IMR-90 (cell line): ENCODE measurements around the gene DPYD. TPM values are rescaled to one million over a fixed set of nuclear protein-coding genes. Genes with fewer than 3 reads are reported as not detected.

Experiments
- ATAC-seq: fragments of 200-7000 bp; cut with Tn5 transposase; 2 replicates; pipeline ENCODE4 v1.9.1; 2020; ENCODE audit warnings: low read depth, mild to moderate bottlenecking, moderate library complexity
- BruUV-seq: library from RNA; stranded (reverse); fragments of 400-500 nt; replicated peaks from 2 replicates; lab custom pipeline; 2021; lab: Mats Ljungman, UMichigan
- CTCF ChIA-PET: fragments of 300-600 bp; formaldehyde crosslinking; extraction: SDS; loops from one replicate; lab custom pipeline; 2021; ENCODE audit warnings: antibody characterized with exemption; lab: Yijun Ruan, JAX
- POLR2A ChIA-PET: fragments of 300-600 bp; sonication (Branson Sonifier 250); formaldehyde crosslinking; loops from one replicate; lab custom pipeline; 2022; ENCODE audit warnings: antibody characterized with exemption; ENCODE audit not compliant: unreplicated experiment; lab: Charles Lee
- DNase-seq: peaks from one replicate; pipeline ENCODE4 v3.0.0; 2013
- H2AFZ ChIP-seq: replicated peaks from 2 replicates; pipeline ENCODE3; 2013; ENCODE audit warnings: low read length, mild to moderate bottlenecking; ENCODE audit not compliant: poor library complexity
- H2AK5ac ChIP-seq: 2 replicates; pipeline ENCODE4 v1.6.1; 2013; ENCODE audit warnings: low read depth, low read length, inconsistent platforms
- H2AK9ac ChIP-seq: replicated peaks from 2 replicates; pipeline ENCODE3; 2013; ENCODE audit warnings: mild to moderate bottlenecking, low read depth, low read length, moderate library complexity; ENCODE audit not compliant: poor library complexity
- H2BK120ac ChIP-seq: 2 replicates; pipeline ENCODE4 v1.6.1; 2013; ENCODE audit warnings: low read depth, low read length, inconsistent platforms
- H2BK15ac ChIP-seq: 3 replicates; pipeline ENCODE4 v1.6.1; 2013; ENCODE audit warnings: low read depth, low read length, inconsistent platforms
- H2BK20ac ChIP-seq: 2 replicates; pipeline ENCODE4 v1.6.1; 2013; ENCODE audit warnings: low read depth, mild to moderate bottlenecking, inconsistent platforms, low read length, moderate library complexity
- H2BK5ac ChIP-seq: 2 replicates; pipeline ENCODE4 v1.6.1; 2013; ENCODE audit warnings: mild to moderate bottlenecking, low read depth, low read length, inconsistent platforms; ENCODE audit not compliant: poor library complexity, severe bottlenecking
- H3K14ac ChIP-seq: replicated peaks from 2 replicates; pipeline ENCODE4 v1.6.1; 2013; ENCODE audit warnings: low read depth, low read length, inconsistent platforms
- H3K18ac ChIP-seq: 2 replicates; pipeline ENCODE4 v1.6.1; 2013; ENCODE audit warnings: low read depth, low read length, control low read depth
- H3K23ac ChIP-seq: 2 replicates; pipeline ENCODE4 v1.6.1; 2013; ENCODE audit warnings: low read depth, low read length, inconsistent platforms
- H3K27ac ChIP-seq: 2 replicates; pipeline ENCODE4 v1.5.1; 2013; ENCODE audit warnings: mild to moderate bottlenecking, control low read depth, low read length; ENCODE audit not compliant: insufficient read depth
- H3K27me3 ChIP-seq: 2 replicates; pipeline ENCODE4 v1.6.1; 2013; ENCODE audit warnings: low read length; ENCODE audit not compliant: control insufficient read depth, insufficient read depth
- H3K36me3 ChIP-seq: 2 replicates; pipeline ENCODE4 v1.6.1; 2013; ENCODE audit warnings: low read length, mixed read lengths; ENCODE audit not compliant: control insufficient read depth, insufficient read depth
- H3K4ac ChIP-seq: 2 replicates; pipeline ENCODE4 v1.6.1; 2013; ENCODE audit warnings: low read depth, low read length, inconsistent platforms
- H3K4me1 ChIP-seq: 2 replicates; pipeline ENCODE4 v1.6.1; 2013; ENCODE audit warnings: low read length, mixed read lengths; ENCODE audit not compliant: control insufficient read depth, insufficient read depth
- H3K4me2 ChIP-seq: 2 replicates; pipeline ENCODE4 v1.6.1; 2013; ENCODE audit warnings: low read depth, mild to moderate bottlenecking, control low read depth, low read length, moderate library complexity
- H3K4me3 ChIP-seq: 2 replicates; pipeline ENCODE4 v1.5.1; 2013; ENCODE audit warnings: low read depth, mild to moderate bottlenecking, control low read depth, low read length, moderate library complexity; ENCODE audit not compliant: insufficient read depth
- H3K56ac ChIP-seq: 2 replicates; pipeline ENCODE4 v1.6.1; 2013; ENCODE audit warnings: low read length, inconsistent platforms; ENCODE audit not compliant: insufficient read depth; ENCODE audit errors: extremely low read depth
- H3K79me1 ChIP-seq, 2 experiments: 2 replicates each; pipeline ENCODE4 v1.6.1; 2013; ENCODE audit warnings: low read length in 2 of 2, inconsistent platforms in 1 of 2, low read depth in 1 of 2
- H3K9ac ChIP-seq: 2 replicates; pipeline ENCODE4 v1.6.1; 2013; ENCODE audit warnings: low read depth, low read length, control low read depth
- H3K9me1 ChIP-seq: 2 replicates; pipeline ENCODE4 v1.6.1; 2013; ENCODE audit warnings: low read length, inconsistent platforms; ENCODE audit not compliant: insufficient read depth
- H3K9me3 ChIP-seq: 2 replicates; pipeline ENCODE4 v1.6.1; 2013; ENCODE audit warnings: low read length; ENCODE audit not compliant: control insufficient read depth, insufficient read depth
- H4K20me1 ChIP-seq: 2 replicates; pipeline ENCODE4 v1.6.1; 2013; ENCODE audit warnings: low read length, inconsistent platforms; ENCODE audit not compliant: insufficient read depth
- H4K5ac ChIP-seq: 2 replicates; pipeline ENCODE4 v1.6.1; 2013; ENCODE audit warnings: mild to moderate bottlenecking, low read depth, low read length, control low read depth
- H4K8ac ChIP-seq, 2 experiments: 2 replicates each; pipeline ENCODE4 v1.6.1; 2013; ENCODE audit warnings: low read depth in 2 of 2, low read length in 2 of 2, control low read depth in 1 of 2, inconsistent platforms in 1 of 2
- H4K91ac ChIP-seq: 2 replicates; pipeline ENCODE4 v1.6.1; 2013; ENCODE audit warnings: low read depth, low read length, inconsistent platforms; ENCODE audit not compliant: insufficient read depth
- BHLHE40 ChIP-seq: fragments of 150-350 bp; IDR thresholded peaks from 2 replicates; pipeline ENCODE4 v1.6.1; 2016; ENCODE audit warnings: mild to moderate bottlenecking, low read depth, low read length
- CEBPB ChIP-seq: IDR thresholded peaks from 2 replicates; pipeline ENCODE4 v1.6.1; 2012; ENCODE audit warnings: low read depth, low read length, improper control_type of control experiment
- CHD1 ChIP-seq: IDR thresholded peaks from 2 replicates; pipeline ENCODE4 v1.6.1; 2012; ENCODE audit warnings: low read depth, low read length, improper control_type of control experiment
- CTCF ChIP-seq: conservative IDR thresholded peaks from 2 replicates; pipeline ENCODE4 v1.5.1; 2012; ENCODE audit warnings: mild to moderate bottlenecking, low read depth, low read length, improper control_type of control experiment
- ELK1 ChIP-seq: fragments of 150-350 bp; IDR thresholded peaks from 2 replicates; pipeline ENCODE4 v1.6.1; 2016; ENCODE audit warnings: low read depth, mild to moderate bottlenecking, low read length, moderate library complexity, borderline replicate concordance
- FOS ChIP-seq: fragments of 150-350 bp; IDR thresholded peaks from 2 replicates; pipeline ENCODE4 v1.6.1; 2016; ENCODE audit warnings: low read depth, low read length
- MAFK ChIP-seq: IDR thresholded peaks from 2 replicates; pipeline ENCODE4 v1.6.1; 2012; ENCODE audit warnings: low read depth, low read length, improper control_type of control experiment
- MAZ ChIP-seq: IDR thresholded peaks from 2 replicates; pipeline ENCODE4 v1.6.1; 2012; ENCODE audit warnings: low read depth, mild to moderate bottlenecking, low read length, improper control_type of control experiment, moderate library complexity, borderline replicate concordance
- MXI1 ChIP-seq: IDR thresholded peaks from 2 replicates; pipeline ENCODE4 v1.6.1; 2012; ENCODE audit warnings: low read depth, mild to moderate bottlenecking, low read length, moderate library complexity, borderline replicate concordance
- NFE2L2 ChIP-seq: fragments of 150-350 bp; IDR thresholded peaks from 2 replicates; pipeline ENCODE4 v1.6.1; 2016; ENCODE audit warnings: low read depth, mild to moderate bottlenecking, low read length
- POLR2A ChIP-seq: IDR thresholded peaks from 2 replicates; pipeline ENCODE4 v1.6.1; 2012; ENCODE audit warnings: mild to moderate bottlenecking, low read depth, low read length
- RAD21 ChIP-seq: IDR thresholded peaks from 2 replicates; pipeline ENCODE4 v1.6.1; 2012; ENCODE audit warnings: low read length, improper control_type of control experiment
- RCOR1 ChIP-seq: IDR thresholded peaks from 2 replicates; pipeline ENCODE4 v1.6.1; 2012; ENCODE audit warnings: mild to moderate bottlenecking, low read length, improper control_type of control experiment; ENCODE audit not compliant: insufficient replicate concordance
- RFX5 ChIP-seq: IDR thresholded peaks from 2 replicates; pipeline ENCODE4 v1.8.0; 2012; ENCODE audit warnings: low read depth, mild to moderate bottlenecking, low read length, moderate library complexity
- SMC3 ChIP-seq: fragments of 150-350 bp; IDR thresholded peaks from 2 replicates; pipeline ENCODE4 v1.6.1; 2016; ENCODE audit warnings: low read depth, mild to moderate bottlenecking, antibody characterized with exemption, low read length, moderate library complexity
- USF2 ChIP-seq: fragments of 150-350 bp; IDR thresholded peaks from 2 replicates; pipeline ENCODE4 v1.6.1; 2017; ENCODE audit warnings: mild to moderate bottlenecking, antibody characterized with exemption, low read length, low read depth
- WGBS, 2 experiments: methylation state at CpG; one replicate each; pipeline versions ENCODE4 v1.1.5 to v1.1.7; 2013; ENCODE audit warnings: missing lambda C conversion rate in 2 of 2; ENCODE audit not compliant: insufficient read length in 1 of 2; ENCODE audit errors: extremely low coverage in 2 of 2; 5-methylcytosine and 5-hydroxymethylcytosine counted together
- dilution Hi-C: fragments of 300-500 bp; cut with HindIII; formaldehyde crosslinking; loops from one replicate; pipeline ENCODE4 v1.14.3; 2018; ENCODE audit warnings: low sequenced_read_pairs; ENCODE audit not compliant: unreplicated experiment
- in situ Hi-C: fragments of 300-500 bp; cut with MboI; formaldehyde crosslinking; loops from 3 replicates; pipeline ENCODE4 v1.14.3; 2019; ENCODE audit warnings: low sequenced_read_pairs, inconsistent platforms, mixed read lengths
- intact Hi-C: fragments of 100-400 bp; cut with micrococcal nuclease; formaldehyde crosslinking; loops from 2 replicates; pipeline ENCODE4 v1.10.0; 2022
- polyA plus RNA-seq, 3 experiments: library from polyadenylated mRNA; depleted of rRNA; stranded (reverse); fragments of >200 nt; gene quantifications; 2 replicates each; pipeline ENCODE4 v1.2.3, GENCODE V29; 2012; ENCODE audit warnings: low replicate concordance in 1 of 3
- total RNA-seq: library from RNA; depleted of rRNA; stranded (reverse); fragments of >200 nt; gene quantifications from 2 replicates; pipeline ENCODE4 v1.2.3, GENCODE V29; 2012

DPYD gene
- total and polyA plus RNA-seq, 2 of the 4 experiments (the other 2 are of a cell fraction) = 9.3 to 47.3 TPM

- Histone ChIP-seq H3K36me3 (no peaks in the 10 kb centered on the region), H3K9me1 (no peaks in the 10 kb centered on the region), H4K5ac (no peak overlapping the region), H3K23ac (no peak overlapping the region), H2BK20ac (no peak overlapping the region), H3K4me3 (no peak overlapping the region), H3K9ac (no peak overlapping the region), H2AK5ac (no peak overlapping the region), H4K20me1 (no peaks in the 10 kb centered on the region), H3K4me2 (no peak overlapping the region), H2BK15ac (no peak overlapping the region), H2AFZ (no peak overlapping the region), H2BK5ac (no peak overlapping the region), H2AK9ac (no peak overlapping the region), H3K56ac (no peak overlapping the region), H4K8ac (no peak overlapping the region), H3K18ac (no peak overlapping the region), H3K4me1 (peaks cover 3% of the 10 kb centered on the region), H3K14ac (no peak overlapping the region), H3K79me1 (no peaks in the 10 kb centered on the region), H3K4ac (no peak overlapping the region), H3K27me3 (no peaks in the 10 kb centered on the region), H3K9me3 (no peaks in the 10 kb centered on the region), H2BK120ac (no peak overlapping the region), H3K27ac (no peak overlapping the region), H4K91ac (no peak overlapping the region)
- in situ Hi-C loops (no loop called here), dilution Hi-C loops (no loop called here), intact Hi-C loops (loop anchor here (5.0 kb wide), 2 partner anchors 170 to 910 kb away; no protein-coding TSS in a partner anchor)
- CTCF ChIA-PET = no interaction called here
- TF ChIP-seq BHLHE40 = no peak
- no peak for TF ChIP-seq POLR2A
- no peak for TF ChIP-seq SMC3
- no peak for TF ChIP-seq CTCF
- no peak for TF ChIP-seq CEBPB
- TF ChIP-seq MAZ = no peak
- TF ChIP-seq ELK1 = no peak
- no peak for TF ChIP-seq CHD1
- no peak for TF ChIP-seq USF2
- no peak for TF ChIP-seq MAFK
- no peak for TF ChIP-seq RFX5
- TF ChIP-seq FOS = no peak
- no peak for TF ChIP-seq NFE2L2
- no peak for TF ChIP-seq RAD21
- TF ChIP-seq MXI1 = no peak
- TF ChIP-seq RCOR1 = no peak
- no TSS peak for BruUV-seq
- ATAC-seq (no peak), DNase-seq (no peak)
- POLR2A ChIA-PET = no interaction called here
- WGBS, 2 experiments = no CpG with 5 or more reads among the region's 5 CpGs
Measured at GRCh38 chr1:97136996-97137395, 783.8 kb downstream of the DPYD start.
